ENCODE results near the gene HS2ST1.
"Not testable (repeated sequence)": the region's sequence is repeated elsewhere in the genome, so short reads cannot be mapped to it uniquely, and the experiment has no call there.

The HS2ST1 gene

DNA sequence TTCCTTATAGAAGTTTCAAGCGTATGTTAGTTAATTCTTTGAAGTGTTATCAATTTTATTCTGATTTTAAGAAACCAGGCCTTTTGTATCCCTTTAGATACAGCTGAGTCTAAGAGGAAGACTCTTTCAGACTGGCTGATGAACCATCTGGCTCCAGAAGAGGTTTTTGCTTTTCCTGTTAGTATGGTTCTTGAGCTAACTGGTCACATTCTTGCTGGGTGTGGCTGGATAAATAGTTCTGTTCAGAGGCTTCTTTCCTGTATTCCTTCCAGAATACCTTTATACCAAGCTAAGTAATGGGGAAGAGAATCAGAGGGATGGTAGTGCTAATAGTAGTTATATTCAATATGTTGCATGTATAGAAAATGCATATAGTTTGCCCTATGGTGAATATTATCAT, 12.4 kb downstream of the HS2ST1 start:
- no peak for ATAC-seq

DNA sequence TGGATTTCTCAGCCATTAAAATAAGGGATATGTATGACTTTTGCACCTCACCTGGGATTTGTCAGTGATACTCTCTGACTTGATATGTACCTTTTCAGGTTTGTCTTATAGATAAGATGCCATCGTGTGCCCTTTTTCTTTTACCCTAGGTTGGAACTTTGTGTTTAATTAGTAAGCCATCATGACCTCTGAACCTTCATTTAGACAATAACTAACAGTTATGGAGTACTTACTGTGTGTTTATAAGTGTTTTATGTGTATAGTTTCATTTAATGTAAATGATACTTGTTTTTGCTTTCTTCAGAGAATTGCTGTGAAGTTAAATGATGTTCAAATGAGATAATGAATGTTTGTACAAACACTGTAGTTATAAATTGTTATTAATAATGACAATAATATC, 14.4 kb downstream of the HS2ST1 start:
- no peak for ATAC-seq

DNA sequence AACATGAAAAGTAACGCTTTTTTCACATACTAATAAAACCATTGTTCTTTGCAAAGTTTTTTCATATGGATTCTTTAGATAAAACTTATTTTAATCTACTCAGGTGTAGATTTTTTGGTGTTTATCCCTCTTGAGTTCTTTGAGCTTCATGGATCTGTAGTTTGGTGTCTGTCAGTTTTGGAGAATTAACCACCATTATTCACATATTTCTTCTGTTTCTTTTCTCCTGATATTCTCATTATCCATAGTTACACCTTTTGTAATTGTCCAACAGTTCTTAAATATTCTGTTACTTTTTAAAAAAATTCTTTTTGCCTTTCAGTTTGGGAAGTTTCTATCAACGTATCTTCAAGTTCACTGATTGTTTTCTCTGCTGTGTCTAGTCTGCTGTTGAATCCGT, 18.6 kb downstream of the HS2ST1 start:
- ATAC-seq = no peak

DNA sequence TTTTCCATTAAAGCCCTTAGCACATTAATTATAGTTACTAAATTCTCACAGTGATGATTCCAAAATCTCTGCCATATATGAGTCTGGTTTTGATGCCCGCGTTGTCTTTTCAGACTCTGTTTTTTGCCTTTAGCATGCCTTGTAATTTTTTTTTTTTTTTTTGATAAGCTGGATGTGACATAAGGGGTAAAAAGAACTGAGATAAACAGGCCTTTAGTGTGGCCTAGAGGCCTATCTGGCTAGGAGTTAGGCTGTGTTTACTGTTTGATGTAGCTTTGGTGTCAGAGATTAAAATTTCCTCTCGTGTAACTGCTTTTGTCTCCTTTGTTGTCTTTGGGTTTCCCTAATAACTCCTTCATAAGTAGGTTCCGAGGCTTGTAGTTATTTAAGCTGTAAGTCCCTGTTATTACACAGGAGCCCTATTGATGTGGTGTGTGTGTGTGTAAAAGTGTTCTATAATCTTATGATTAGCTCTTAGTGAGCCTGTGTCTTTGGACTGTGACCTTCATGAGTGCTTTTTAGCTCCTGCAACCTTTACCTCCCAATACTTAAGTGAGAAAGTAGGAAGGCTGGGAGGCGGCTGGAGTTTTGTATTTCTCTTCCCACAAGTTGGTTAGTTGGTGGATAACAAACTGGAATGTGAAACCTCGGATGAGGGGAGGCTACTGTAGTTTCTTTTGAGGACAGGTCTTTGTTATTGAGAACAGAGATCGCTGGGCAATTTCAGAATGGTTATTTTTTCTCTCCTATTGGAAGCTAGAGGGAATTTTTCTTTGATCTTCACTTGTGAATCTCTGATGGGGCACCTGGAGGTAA, 19.3 kb downstream of the HS2ST1 start:
- ATAC-seq = no peak

DNA sequence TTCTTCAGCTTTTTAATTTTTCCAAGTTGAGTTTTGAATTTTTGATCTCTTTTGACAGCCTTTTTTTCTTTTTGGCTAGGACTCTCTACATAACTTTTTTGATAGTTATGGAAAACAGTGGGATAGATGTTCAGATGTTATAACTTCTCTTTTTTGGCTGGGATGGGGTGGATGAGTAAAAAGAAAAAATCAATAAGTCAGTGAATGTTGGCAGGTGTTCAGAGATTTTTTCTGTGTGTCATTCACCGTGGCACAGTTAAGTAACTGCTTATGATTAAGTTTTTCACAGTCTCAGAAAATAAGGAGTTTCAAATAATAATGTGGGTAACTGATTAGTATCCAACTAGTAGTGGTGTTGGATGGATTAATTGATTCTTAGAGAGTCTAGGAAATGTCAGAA, 24.0 kb downstream of the HS2ST1 start:
- no peak for ATAC-seq

DNA sequence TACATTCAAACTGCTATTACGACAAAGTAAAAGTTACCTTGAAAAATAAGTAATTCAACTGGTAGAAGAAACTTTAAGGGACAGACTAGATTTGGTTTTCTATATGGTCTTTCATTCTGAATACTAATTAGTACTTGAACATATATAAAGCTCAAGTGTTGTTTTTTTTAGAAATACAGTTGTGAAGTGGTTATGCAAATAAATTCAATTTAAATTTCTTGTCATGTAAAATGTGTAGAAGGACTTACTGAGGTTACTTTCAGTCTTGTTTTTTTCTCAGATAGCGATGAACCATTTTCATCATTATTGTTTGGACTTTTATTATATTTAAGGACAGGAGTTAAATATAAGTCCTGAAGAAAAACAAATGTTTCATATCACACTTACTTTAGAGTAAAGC, 24.4 kb downstream of the HS2ST1 start:
- no peak for ATAC-seq

DNA sequence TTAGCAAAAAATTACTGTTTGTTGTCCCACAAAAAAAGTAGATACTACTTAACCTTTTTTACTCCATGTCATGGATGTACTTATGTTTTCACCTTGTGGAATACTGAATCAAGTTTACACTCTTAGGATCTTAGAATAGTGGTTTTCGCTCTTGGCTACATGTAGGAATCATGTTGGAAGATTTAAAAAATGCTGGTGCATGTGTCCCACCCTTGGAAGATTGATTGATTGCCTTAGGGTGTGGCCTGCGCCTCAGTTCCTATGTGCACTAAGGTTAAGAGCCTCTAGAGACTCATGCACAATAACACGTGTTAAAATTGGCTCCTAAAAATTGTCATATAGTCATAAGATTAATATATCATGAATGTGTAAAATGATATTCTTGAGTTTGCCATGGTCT, 25.0 kb downstream of the HS2ST1 start:
- ATAC-seq = no peak

DNA sequence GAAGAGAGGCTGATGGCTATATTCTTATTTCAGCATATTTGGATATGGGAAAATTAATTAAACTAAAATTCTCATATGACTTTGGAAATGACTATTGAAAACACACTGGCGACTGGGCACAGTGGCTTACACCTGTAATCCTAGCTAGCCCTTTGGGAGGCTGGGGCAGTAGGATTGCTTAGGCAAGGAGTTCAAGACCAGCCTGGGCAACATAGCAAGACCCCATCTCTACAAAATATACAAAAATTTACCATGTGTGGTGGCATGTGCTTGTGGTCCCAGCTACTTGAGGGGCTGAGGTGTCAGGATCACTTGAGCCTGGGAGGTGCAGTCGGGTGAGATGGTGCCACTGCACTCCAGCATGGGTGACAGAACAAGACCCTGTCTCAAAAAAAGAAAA, 26.2 kb downstream of the HS2ST1 start:
- no peak for ATAC-seq

DNA sequence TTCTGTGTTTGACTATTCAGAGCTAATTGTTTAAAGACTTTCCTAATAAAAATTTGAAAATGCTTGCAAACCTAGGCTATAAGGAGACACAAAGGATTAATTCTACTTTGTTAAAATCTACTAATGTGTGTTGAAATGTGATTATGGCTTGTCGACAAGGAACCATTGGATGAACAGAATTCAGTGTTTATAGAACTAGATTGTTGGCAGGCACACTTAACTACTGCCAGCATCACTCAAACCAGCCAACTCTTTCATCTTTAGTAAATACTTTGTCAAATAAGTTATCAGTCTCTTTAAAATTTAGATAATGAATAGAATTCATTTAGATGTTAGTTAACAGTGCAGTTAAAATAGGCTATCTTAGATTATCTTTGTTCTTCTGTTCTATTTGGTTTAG, 27.6 kb downstream of the HS2ST1 start:
- no peak for ATAC-seq

DNA sequence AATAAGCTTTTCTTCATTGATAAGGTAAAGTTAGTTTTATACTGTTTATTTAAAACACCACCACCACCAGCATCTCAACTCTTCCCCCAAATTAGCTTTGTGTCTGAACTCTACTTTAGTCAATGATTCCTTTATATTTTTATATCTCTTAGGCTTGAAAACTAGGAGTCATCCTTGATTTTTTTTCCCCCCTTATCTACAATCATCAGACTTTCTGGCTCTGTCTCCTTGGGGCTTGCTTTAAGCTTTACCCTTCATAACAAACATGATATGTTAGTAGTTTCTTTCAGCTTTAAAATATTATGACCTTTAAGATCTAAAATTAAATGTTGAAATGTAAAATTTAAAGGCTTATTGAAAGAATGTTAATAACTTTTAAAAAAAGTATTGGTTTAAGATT, 28.3 kb downstream of the HS2ST1 start:
- ATAC-seq = no peak

DNA sequence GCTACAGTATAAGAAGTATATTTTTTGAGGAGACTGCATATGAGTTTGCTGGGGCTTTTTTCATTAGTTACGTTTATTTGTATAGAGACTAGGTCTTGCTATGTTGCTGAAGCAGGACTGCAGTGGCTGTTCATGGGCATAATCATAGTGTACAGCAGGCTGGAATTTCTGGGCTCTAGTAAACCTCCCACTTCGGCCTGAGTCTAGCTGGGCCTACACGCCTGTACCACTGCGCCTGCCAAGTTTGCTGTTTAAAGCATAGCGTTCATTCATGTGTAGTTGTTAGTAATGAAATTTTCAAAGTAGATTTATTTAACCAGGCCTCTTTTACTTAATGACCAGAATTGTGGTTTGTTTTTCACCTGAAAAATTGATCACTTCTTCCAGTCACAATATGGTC, 33.8 kb downstream of the HS2ST1 start:
- no peak for ATAC-seq

DNA sequence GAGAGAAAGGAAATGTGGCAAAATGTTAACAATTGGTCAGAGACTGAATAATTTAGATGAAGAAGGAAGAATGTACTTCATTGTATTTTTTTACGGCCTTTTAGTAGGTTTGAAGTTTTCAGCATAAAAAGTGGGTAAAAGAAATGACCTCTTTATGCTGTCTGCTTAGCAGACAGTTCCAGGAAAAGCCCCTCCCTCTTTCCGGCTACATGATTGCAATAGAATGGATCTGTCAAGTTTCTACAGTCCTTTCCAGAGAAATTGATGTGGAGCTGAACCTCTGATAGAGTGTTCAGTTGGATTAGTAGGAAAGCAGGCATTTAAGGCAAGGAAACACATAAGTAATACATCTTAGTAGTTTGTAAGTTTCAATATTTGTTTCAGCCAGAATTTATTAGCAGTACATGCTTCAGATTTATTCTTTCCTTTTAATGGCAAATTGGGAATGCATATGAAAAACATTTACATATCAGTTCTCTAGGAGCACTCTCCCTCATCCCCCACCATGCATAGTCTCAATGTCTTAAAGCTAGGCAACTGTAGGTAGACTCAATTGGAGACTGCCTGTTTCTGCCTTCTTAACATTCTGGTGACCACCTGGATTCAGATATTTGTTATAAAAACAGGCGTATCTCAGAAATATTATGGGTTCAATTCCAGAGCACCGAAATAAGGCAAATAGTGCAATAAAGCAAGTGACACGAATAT, 36.4 kb downstream of the HS2ST1 start:
- ATAC-seq = no peak

DNA sequence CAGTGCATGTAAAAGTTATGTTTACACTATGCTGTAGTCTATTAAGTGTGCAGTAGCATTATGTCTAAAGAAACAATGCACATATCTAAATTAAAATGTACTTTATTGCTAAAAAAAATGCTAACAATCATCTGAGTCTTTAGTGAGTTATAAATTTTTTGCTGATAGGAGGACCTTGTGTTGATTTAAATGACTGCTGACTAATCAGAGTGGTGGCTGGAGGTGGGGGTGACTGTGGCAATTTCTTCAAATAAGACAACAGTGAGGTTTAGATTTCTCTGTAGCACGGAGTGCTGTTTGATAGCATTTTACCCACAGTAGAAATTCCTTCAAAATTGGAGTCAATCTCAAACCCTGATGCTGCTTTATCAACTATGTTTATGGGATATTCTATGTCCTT, 37.0 kb downstream of the HS2ST1 start:
- ATAC-seq = no peak

DNA sequence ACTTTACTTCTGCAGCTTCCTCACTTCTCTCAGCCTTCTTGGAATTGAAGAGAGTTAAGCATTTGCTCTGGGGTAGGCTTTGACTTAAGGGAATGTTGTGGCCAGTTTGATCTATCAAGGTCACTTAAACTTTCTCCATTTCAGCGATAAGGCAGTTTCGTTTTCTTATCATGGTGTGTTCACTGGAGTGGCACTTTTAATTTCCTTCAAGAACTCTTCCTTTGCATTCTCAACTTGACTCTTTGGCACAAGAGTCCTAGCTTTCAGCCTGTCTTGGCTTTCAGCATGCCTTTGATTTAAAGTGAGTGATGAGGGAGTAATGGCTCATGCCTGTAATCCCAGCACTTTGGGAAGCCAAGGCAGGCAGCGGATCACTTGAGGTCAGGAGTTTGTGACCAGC, 38.7 kb downstream of the HS2ST1 start:
- ATAC-seq = no peak

DNA sequence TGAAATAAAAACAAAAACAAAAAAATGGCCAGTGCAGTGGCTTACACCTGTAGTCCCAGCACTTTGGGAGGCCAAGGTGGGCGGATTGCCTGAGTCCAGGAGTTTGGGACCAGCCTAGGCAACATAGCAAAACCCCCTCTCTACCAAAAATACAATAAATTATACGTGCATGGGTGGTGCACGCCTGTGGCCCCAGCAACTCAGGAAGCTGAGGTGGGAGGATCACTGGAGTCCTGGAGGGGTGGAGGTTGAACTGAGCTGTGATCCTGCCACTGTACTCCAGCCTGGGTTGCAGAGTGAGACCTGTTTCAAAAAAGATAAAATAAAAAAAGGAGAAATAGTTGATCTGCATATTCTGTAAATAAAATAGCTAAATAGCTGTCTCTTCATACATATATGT, 41.2 kb downstream of the HS2ST1 start:
- ATAC-seq = no peak

DNA sequence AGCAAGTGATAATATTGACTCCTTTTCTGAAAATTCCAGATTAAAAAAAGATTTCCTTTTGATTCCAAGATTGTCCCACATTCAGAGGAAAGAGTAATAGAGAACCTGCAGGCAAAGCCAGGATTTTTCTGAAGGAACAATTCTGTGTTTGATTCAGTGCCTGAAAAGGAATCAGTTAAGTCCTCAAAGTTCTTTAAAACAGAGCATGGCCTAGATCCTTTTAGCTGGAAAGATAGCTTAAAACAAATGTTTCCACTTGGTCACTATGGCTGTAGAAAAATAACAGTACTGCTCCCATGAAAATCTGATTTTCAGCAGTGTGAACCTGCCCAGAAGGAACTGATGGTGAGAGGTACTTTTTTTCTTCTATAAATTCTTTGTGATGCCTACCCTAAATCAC, 41.8 kb downstream of the HS2ST1 start:
- ATAC-seq = no peak

DNA sequence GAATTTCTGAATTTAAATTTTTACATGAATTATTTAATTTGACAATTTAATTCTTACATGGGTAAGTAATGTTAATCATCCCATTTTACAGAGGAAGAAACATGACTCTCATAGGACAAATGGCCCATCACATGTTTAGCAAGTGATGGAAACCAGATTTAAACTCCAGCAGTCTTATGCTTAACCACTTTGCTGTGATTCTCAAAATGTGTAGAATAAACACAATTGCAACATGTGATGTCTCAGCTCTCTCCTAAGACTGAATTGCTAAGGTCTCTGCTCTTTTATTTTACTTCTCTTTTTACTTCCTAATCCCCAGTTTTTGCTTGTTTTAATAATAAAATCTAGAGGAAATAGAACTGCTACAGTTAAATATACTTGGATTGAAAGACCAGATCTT, 42.8 kb downstream of the HS2ST1 start:
- no peak for ATAC-seq

DNA sequence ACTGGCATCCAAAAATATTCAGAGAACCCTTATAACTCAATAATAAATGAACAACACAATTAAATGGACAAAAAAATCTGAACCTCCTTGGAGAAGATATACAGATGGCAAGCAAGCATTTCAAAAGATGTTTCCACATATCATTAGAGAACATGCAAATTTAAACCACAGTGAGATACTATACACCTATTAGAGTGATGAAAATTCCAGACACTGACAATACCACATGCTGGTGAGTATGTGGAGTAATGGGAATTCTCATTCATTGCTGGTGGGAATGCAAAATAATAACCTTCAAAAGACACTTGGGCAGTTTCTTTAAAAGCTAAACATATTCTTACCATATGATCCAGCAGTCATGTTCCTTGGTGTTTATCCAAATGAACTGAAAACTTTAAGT, 46.1 kb downstream of the HS2ST1 start:
- ATAC-seq = no peak

DNA sequence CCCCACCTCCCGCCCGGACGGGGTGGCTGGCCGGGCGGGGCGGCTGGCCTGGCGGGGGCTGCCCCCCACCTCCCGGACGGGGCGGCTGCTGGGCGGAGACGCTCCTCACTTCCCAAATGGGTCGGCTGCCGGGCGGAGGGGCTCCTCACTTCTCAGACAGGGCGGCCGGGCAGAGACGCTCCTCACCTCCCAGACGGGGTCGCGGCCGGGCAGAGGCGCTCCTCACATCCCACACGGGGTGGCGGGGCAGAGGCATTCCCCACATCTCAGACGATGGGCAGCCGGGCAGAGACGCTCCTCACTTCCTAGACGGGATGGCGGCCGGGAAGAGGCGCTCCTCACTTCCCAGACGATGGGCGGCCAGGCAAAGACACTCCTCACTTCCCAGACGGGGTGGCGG, 49.4 kb downstream of the HS2ST1 start:
- not testable (repeated sequence) for ATAC-seq

DNA sequence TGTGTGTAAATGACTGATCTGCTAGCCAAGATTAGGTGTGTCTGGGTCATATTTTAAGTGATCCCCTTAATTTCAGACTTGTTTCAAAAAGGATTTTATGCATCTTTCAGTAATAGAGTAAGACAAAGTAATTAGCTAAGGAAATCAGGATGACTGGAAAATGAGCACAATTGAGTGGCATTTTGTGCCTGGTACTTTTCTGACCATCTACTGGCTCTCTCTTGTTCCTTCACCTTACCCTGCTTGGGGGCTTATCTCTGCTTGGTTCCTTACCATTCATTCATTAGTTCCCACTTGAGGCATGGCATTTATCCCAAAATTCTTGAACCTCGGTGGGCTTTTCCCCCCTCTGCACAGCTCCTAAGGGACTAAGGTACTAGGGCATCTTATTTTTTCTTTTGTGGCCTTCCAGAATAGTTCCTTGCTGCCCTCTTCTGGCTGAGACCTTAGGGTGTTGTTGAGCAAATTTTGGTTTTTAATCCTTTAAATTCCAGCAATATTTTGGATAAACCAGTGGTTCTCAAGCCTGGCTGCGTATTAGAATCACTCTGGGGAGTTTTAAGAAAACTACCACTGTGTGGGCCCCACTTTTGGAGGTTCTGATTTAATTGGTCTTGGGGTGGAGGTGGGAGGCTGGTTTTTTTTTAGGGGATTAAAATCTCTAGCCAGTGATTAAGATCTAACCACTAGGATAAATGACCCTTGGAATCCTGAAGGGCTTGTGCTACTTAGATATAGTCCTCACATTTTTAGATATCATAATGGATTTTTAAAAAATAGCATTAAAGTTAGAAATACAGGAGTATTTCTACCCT, 50.8 kb downstream of the HS2ST1 start:
- no peak for ATAC-seq

DNA sequence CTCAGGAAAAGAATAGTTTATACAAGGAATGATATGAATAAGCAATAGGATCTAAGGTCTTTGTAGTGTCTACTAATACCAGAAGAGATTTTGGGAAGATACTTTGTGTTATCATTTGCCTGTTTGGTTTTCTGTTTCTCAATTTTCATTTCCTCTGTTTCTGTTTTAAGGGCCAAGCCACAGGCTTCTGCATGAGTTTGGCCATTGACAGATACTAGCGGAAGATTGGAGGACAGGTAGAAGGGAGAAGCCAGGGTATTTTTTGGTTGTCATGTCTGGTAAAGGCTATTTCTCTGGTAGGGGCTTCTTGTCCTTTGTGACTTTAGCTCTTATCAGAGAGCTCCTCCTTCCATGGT, 51.4 kb downstream of the HS2ST1 start:
- no peak for ATAC-seq

DNA sequence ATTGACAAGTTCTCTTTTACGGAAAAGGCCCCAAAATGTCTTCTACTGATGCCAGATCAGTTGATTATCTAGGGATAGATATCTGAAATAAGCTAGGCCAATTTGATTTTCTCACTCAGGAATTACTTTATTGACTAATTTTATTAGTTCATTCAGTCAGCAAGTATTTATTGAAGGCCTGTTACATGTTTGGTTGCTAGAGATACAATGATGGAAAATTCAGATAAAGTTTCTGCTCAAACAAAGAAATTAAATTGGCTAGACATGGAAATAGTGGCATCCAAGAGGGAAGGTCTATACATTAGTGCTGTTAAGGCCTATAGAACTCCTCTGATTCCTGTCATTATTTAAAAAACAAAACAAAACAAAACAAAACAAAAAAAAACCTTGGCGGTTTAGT, 56.5 kb downstream of the HS2ST1 start:
- ATAC-seq = no peak

DNA sequence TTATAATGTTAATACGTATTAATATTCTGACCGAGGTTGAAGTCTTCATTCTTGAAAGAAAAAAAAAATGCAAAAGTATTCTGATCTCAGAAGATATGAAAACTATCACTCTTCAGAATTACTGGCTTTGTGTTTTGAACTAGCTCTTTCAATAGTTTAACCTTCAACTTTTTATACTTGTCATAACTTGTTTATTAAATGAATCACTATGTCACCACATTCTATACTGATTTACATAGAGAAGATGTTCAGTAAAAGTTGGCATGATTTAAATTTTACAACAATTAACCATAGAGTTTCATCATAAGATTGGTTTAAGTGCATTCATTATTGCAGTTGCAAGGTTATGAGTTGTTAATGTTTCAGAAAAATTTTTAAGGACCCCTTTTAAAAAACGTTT, 57.3 kb downstream of the HS2ST1 start:
- peak in 1 of 2 donors; percentile 41 for ATAC-seq

DNA sequence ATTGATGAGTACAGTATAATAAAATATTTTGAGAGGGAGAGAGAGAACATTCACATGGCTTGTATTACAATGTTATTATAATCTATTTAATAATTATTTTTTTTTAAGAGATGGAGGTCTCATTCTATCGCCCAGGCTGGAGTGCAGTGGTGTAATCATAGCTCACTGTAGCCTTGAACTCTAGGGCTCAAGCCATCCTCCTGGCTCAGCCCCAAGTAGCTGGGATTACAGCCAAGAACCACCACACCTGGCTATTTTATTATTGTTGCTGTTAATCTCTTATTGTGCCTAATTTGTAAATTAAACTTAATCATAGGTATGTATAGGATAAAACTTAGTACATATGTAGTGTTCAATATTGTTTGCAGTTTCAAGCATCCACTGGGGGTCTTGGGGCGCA, 57.8 kb downstream of the HS2ST1 start:
- no peak for ATAC-seq
